Right cardiac atrium (tissue), 5 donors: Measurements from ENCODE around the gene SLC13A2. TPM values are rescaled to one million over a fixed set of nuclear protein-coding genes. Genes with fewer than 3 reads are reported as not detected.

Source experiments
- ATAC-seq, 2 donors: fragments of 200-7000 bp; cut with Tn5 transposase; one replicate each; pipeline versions ENCODE4 v1.8.0 to v1.9.1; 2020; ENCODE audit warnings: moderate library complexity in 2 of 2, mild to moderate bottlenecking in 1 of 2
- DNase-seq, 3 donors: peaks; one replicate each; pipeline ENCODE4 v3.0.0-alpha.2; 2020
- H3K27ac ChIP-seq: one replicate; pipeline ENCODE4 v1.5.1; 2013; ENCODE audit warnings: mild to moderate bottlenecking, low read length, control low read depth, moderate library complexity
- H3K27me3 ChIP-seq: one replicate; pipeline ENCODE4 v1.6.1; 2013; ENCODE audit not compliant: control insufficient read depth, insufficient read depth
- H3K4me1 ChIP-seq: one replicate; pipeline ENCODE4 v1.6.1; 2013; ENCODE audit warnings: low read length; ENCODE audit not compliant: control insufficient read depth, insufficient read depth
- H3K4me3 ChIP-seq: one replicate; pipeline ENCODE4 v1.5.1; 2013; ENCODE audit warnings: low read length, control low read depth
- H3K9me3 ChIP-seq: one replicate; pipeline ENCODE4 v1.6.1; 2013; ENCODE audit warnings: low read length; ENCODE audit not compliant: control insufficient read depth
- WGBS: extraction: QIAGEN DNeasy Blood & Tissue Kit; methylation state at CpG from one replicate; pipeline ENCODE4 v1.1.7; 2013; 5-methylcytosine and 5-hydroxymethylcytosine counted together
- intact Hi-C, 4 donors: fragments of 100-400 bp; cut with DNase I; formaldehyde crosslinking; loops; one replicate each; pipeline versions ENCODE4 v1.11.0 to v1.14.0; 2022 to 2023
- polyA plus RNA-seq: library from polyadenylated mRNA; stranded (reverse); fragments of 200-250 nt; gene quantifications from one replicate; pipeline ENCODE4 v1.2.3, GENCODE V29; 2013
- total RNA-seq, 4 donors: library from RNA; stranded (reverse); fragmentation: NEBNext Ultra II Directional; extraction: Animal tissue kit (Norgen Biotek cat#: 25700); gene quantifications; one replicate each; pipeline ENCODE4 v1.2.1, GENCODE V29; 2021
- donor health status: healthy with polysubstance abuse.
- donor health status: DM: no; HTN: yes; CAD: no.
- donor health status: DM: no; HTN: no; CAD: no.
- donor health status: DM: no; HTN: yes; CAD: no; lungs with severe emphysema.
- donor health status: DM: yes; HTN: yes; CAD: no.

The SLC13A2 gene
- total and polyA plus RNA-seq, 5 donors = not detected

DNA sequence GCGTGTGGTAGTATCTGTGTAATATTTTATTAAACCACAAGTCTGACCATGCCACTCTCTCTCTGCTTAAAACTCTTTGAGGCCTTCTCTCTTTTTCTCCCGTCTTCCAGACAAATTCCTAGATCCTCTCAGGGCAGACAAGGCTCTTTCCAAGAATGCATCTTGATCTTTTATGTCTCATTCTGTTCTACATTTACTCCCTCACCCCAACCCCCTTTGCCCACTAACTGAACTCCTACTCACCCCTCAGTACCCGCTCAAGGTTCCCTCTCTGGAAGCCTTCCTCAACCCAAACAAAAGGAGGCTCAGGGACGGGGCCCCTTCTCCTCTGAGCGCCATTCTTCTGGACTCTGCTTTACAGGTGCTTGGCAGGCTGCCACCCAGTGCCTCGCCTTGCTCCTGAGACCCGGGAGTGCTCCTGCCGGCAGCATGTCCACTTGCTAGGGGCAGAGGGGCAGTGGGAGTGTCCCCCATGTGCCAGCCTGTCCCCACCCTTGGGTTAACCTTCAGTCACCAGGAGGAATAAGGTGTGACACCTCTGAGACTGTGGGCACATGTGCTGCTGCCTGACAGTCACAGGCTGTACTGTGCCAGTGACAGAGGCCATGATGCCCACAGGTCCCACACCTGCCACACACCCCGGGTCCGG, 9.2 kb downstream of the SLC13A2 start:
- no peaks in the 10 kb centered on the region for H3K4me1 ChIP-seq
- DNase-seq = no peak
- H3K27me3 ChIP-seq = no peaks in the 10 kb centered on the region
- intact Hi-C loops = loop anchor here in 1 of 4 donors (10.0 kb wide), 1 partner anchor 58 kb away; no protein-coding TSS in a partner anchor
- ATAC-seq = peak in 1 of 2 donors; percentile 35
- no peak overlapping the region for H3K4me3 ChIP-seq
- no peak overlapping the region for H3K27ac ChIP-seq
- WGBS = 73% methylated on average over 10 of the region's 10 CpGs
- H3K9me3 ChIP-seq = no peaks in the 10 kb centered on the region

DNA sequence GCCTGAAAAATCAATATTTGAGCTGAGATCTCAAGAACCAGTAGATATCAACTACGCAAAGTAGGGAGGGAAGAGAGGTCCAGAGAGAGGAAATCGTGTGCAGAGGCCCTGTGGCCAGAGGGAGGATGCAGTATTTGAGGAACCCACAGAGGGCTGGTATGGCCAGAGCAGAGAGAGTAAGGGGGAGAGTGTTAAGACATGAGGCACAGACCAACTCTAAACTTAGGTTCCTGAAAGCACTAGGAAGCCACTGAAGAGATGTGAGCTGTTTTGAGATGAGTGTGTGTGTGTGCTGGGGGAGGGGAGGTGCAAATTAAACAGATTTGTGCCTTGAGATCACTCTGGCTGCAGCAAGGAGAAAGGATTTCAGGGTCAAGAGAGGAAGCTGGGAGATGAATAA, 10.9 kb downstream of the SLC13A2 start:
- Histone ChIP-seq H3K27me3 (no peaks in the 10 kb centered on the region), H3K4me3 (no peak overlapping the region), H3K4me1 (no peaks in the 10 kb centered on the region), H3K9me3 (no peaks in the 10 kb centered on the region), H3K27ac (no peak overlapping the region)
- ATAC-seq = no peak
- intact Hi-C loops = loop anchor here in 1 of 4 donors (10.0 kb wide), 1 partner anchor 59 kb away; no protein-coding TSS in a partner anchor
- DNase-seq = no peak
- WGBS = 39% methylated on average over 2 of the region's 2 CpGs

DNA sequence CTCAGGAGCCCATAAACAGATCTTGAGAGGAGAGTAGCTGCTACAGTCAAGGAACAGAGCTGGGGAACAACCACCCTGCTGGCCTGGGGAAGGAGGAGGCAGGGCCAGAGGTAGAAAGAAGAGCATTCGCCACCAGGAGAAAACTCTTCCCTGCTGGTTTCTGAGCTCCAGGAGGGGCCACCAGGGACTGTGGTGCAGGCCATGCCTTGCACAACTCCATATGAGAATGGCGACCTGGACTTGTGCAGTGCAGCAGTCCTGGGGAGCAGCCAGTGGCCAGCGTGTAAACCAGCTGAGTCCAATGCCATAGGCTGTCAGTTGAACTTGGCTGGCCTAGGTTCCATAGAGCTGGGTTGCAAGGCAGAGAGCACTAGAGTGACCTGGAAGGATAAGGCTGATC, 11.6 kb downstream of the SLC13A2 start:
- H3K27ac ChIP-seq = no peak overlapping the region
- no peaks in the 10 kb centered on the region for H3K9me3 ChIP-seq
- H3K4me3 ChIP-seq = no peak overlapping the region
- no peaks in the 10 kb centered on the region for H3K4me1 ChIP-seq
- 80% methylated on average over 3 of the region's 3 CpGs for WGBS
- ATAC-seq (no peak), DNase-seq (no peak)
- intact Hi-C loops = loop anchor here in 1 of 4 donors (10.0 kb wide), 1 partner anchor 60 kb away; no protein-coding TSS in a partner anchor
- no peaks in the 10 kb centered on the region for H3K27me3 ChIP-seq

GRCh38 chr17:28487881-28488532, 14.6 kb downstream of the SLC13A2 start:
- WGBS = 73% methylated on average over 5 of the region's 5 CpGs
- intact Hi-C loops = loop anchor here in 1 of 4 donors (10.0 kb wide), 1 partner anchor 63 kb away; no protein-coding TSS in a partner anchor
- Histone ChIP-seq H3K4me3 (no peak overlapping the region), H3K4me1 (no peaks in the 10 kb centered on the region), H3K27ac (no peak overlapping the region), H3K27me3 (no peaks in the 10 kb centered on the region), H3K9me3 (no peaks in the 10 kb centered on the region)
- DNase-seq = no peak
- ATAC-seq = no peak

- ATAC-seq (no peak), DNase-seq (no peak)
- Histone ChIP-seq H3K27me3 (no peaks in the 10 kb centered on the region), H3K4me1 (no peaks in the 10 kb centered on the region), H3K27ac (no peak overlapping the region), H3K9me3 (no peaks in the 10 kb centered on the region), H3K4me3 (no peak overlapping the region)
- 75% methylated on average over 7 of the region's 7 CpGs for WGBS
- intact Hi-C loops = loop anchor here in 1 of 4 donors (10.0 kb wide), 1 partner anchor 64 kb away; no protein-coding TSS in a partner anchor
Observed at GRCh38 chr17:28488533-28489276, 15.3 kb downstream of the SLC13A2 start.

DNA sequence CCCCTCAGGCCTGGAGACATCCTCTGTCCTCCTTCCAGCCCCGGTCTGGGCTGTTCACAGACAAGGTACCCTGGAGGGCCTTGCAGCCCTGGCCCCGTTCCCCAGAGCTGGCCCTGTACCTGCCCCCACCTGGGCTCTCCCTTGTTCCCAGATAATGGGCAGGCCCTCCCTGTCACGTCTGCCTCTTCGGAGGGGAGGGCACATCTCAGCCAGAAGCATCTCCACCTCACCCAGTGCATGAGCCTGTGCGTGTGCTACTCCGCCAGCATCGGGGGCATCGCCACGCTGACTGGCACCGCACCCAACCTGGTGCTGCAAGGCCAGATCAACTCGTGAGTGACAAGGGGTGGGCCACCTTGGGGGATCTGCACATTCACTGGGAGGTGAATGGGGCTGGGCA, 17.8 kb downstream of the SLC13A2 start:
- no peak for DNase-seq
- WGBS = 81% methylated on average over 11 of the region's 11 CpGs
- intact Hi-C loops = loop anchor here in 1 of 4 donors (10.0 kb wide), 1 partner anchor 54 kb away; no protein-coding TSS in a partner anchor
- Histone ChIP-seq H3K9me3 (no peaks in the 10 kb centered on the region), H3K4me3 (no peak overlapping the region), H3K4me1 (no peaks in the 10 kb centered on the region), H3K27ac (no peak overlapping the region), H3K27me3 (no peaks in the 10 kb centered on the region)
- ATAC-seq = no peak

DNA sequence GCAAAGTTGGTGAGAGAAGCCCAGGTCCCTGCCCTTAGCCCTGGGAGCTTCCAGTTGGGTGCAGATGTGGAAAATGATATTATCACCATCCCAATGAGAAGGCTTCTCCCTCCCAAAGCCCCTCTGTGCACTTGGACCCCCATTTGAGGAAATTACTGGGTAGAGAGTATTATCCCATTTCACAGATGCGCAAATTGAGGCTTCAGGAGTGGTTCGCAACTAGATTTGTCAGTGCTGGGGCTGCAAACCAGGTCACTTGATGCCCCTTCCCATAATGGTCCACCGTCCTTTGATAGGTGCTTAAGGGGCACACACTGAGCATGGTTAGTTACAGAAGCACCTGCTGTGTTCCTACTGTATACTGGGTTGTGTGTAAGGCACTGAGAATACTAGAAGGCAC, 18.4 kb downstream of the SLC13A2 start:
- ATAC-seq (no peak), DNase-seq (no peak)
- intact Hi-C loops = loop anchor here in 1 of 4 donors (10.0 kb wide), 1 partner anchor 53 kb away; no protein-coding TSS in a partner anchor
- Histone ChIP-seq H3K27me3 (no peaks in the 10 kb centered on the region), H3K4me1 (no peaks in the 10 kb centered on the region), H3K9me3 (no peaks in the 10 kb centered on the region), H3K27ac (no peak overlapping the region), H3K4me3 (no peak overlapping the region)
- 91% methylated on average over 3 of the region's 3 CpGs for WGBS

- Histone ChIP-seq H3K4me1 (no peaks in the 10 kb centered on the region), H3K9me3 (no peaks in the 10 kb centered on the region), H3K4me3 (no peak overlapping the region), H3K27ac (no peak overlapping the region), H3K27me3 (no peaks in the 10 kb centered on the region)
- intact Hi-C loops = loop anchor here in 1 of 4 donors (10.0 kb wide), 1 partner anchor 52 kb away; no protein-coding TSS in a partner anchor
- DNase-seq = no peak
- 61% methylated on average over 4 of the region's 4 CpGs for WGBS
- no peak for ATAC-seq
Observed at GRCh38 chr17:28492352-28493310, 19.2 kb downstream of the SLC13A2 start.

- Histone ChIP-seq H3K27ac (no peak overlapping the region), H3K4me3 (no peak overlapping the region), H3K9me3 (no peaks in the 10 kb centered on the region), H3K27me3 (no peaks in the 10 kb centered on the region), H3K4me1 (no peaks in the 10 kb centered on the region)
- no peak for ATAC-seq
- intact Hi-C loops = loop anchor here in 1 of 4 donors (10.0 kb wide), 1 partner anchor 51 kb away; no protein-coding TSS in a partner anchor
- WGBS = 31% methylated on average over 9 of the region's 9 CpGs
- DNase-seq = no peak
Observed at GRCh38 chr17:28493460-28493859, 20.0 kb downstream of the SLC13A2 start.
